ENCODE measurements around the gene KCNQ1. TPM values are rescaled to one million over a fixed set of nuclear protein-coding genes. Genes with fewer than 3 reads are reported as not detected.
A peak's percentile ranks its signal among the peaks of the same experiment; 100 is the strongest.

KCNQ1 gene
- total and polyA plus RNA-seq, 9 donors: 1.4 to 17.2 (median 3.8) TPM

DNA sequence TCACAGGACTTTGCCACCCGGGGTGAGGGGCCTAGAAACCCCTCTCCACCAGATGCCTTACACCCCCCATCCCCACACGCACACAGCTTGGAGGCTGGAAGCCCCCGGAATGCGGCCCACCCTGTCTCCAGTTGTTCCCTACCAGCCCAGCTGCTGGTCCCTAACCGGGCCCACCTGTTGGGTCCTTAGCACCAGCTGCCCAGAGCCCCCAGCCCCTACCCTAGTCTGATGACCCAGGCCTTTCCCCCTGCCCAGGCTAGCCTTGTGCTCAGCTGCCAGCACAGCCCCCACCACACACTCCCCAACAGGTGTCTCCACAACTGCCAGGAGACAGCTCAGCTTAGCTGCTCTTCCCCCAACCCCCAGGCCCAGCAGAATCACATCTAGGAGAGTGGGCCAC, 373.7 kb downstream of the KCNQ1 start:
- 88 to 93% (median 92%) methylated on average over 5 of the region's 5 CpGs for whole genome bisulfite sequencing, 3 donors
- H3K9me3 ChIP-seq: no peaks in the 10 kb centered on the region
- H3K4me1 ChIP-seq (ENCODE audit: insufficient read depth): peaks cover 10% of the 10 kb centered on the region
- H3K27me3 ChIP-seq: no peaks in the 10 kb centered on the region
- DNase-seq: peak in 1 of 5 donors; percentile 23
- H3K4me3 ChIP-seq: no peak overlapping the region
- no peaks in the 10 kb centered on the region for H3K36me3 ChIP-seq
- no peak for TF ChIP-seq POLR2A (IDR thresholded peaks at IDR 0.05)
- TF ChIP-seq EP300 (IDR thresholded peaks at IDR 0.05): no peak
- TF ChIP-seq CTCF (IDR thresholded peaks at IDR 0.05): no peak
- intact Hi-C loops (cut with DNase I): no loop called here
- H3K27ac ChIP-seq: no peak overlapping the region

GRCh38 chr11:2819316-2819715, 374.5 kb downstream of the KCNQ1 start:
- no peaks in the 10 kb centered on the region for H3K27me3 ChIP-seq
- no peaks in the 10 kb centered on the region for H3K36me3 ChIP-seq
- WGBS, 3 donors: 94 to 98% (median 97%) methylated on average over 3 of the region's 3 CpGs
- intact Hi-C loops (cut with DNase I): no loop called here
- no peak overlapping the region for H3K4me3 ChIP-seq
- TF ChIP-seq EP300 (IDR thresholded peaks at IDR 0.05) (no peak), POLR2A (IDR thresholded peaks at IDR 0.05) (no peak), CTCF (IDR thresholded peaks at IDR 0.05) (no peak)
- H3K27ac ChIP-seq: no peak overlapping the region
- H3K9me3 ChIP-seq: no peaks in the 10 kb centered on the region
- peaks cover 10% of the 10 kb centered on the region for H3K4me1 ChIP-seq (ENCODE audit: insufficient read depth)
- DNase-seq: no peak

DNA sequence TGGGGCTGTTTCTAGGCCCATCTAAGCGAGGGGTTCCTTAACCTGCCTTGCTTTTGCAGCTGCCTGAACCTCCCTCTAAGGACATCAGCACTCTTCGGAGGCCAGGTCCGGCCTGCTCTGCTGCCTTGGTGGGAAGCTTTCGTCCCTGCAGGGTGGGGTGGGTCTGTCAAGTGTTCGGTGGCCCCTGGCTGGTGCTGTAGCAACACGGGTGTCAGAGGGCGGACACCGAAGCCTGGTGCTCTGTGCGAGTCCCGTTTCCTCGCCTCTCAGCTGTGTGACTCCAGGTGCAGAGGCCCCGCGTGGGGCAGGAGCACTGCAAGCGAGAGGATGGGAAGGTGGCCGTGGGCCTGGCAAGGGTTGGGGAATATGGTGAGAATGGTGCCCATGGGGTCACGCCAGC, 376.2 kb downstream of the KCNQ1 start:
- H3K4me1 ChIP-seq (ENCODE audit: insufficient read depth): peaks cover 25% of the 10 kb centered on the region
- 94 to 95% (median 95%) methylated on average over 16 of the region's 16 CpGs for WGBS, 3 donors

DNA sequence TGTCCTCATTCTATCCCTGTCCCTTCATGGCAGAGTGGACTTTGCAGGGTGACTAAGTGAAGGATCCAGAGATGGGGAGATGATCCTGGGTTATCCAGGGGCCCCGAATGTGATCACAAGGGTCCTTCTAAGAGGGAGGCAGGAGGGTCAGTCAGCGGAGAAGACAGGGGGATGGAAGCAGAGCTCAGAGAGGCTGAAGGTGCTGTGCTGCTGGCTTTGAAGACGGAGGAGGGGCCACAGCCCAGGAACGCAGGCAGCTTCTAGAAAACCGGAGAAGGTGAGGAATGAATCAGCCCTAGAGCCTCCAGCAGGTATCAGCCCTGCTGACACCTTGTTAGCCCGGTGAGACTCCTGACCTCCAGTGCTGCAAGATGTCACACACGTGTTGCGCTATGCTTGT, 377.1 kb downstream of the KCNQ1 start:
- intact Hi-C loops (cut with DNase I): no loop called here
- Histone ChIP-seq H3K27ac (no peak overlapping the region), H3K36me3 (no peaks in the 10 kb centered on the region), H3K9me3 (no peaks in the 10 kb centered on the region), H3K4me3 (no peak overlapping the region), H3K4me1 (ENCODE audit: insufficient read depth) (peaks cover 24% of the 10 kb centered on the region), H3K27me3 (no peaks in the 10 kb centered on the region)
- DNase-seq: peak in 1 of 5 donors; percentile 24
- 91 to 95% (median 95%) methylated on average over 8 of the region's 8 CpGs for WGBS, 3 donors
- no peak for TF ChIP-seq CTCF (IDR thresholded peaks at IDR 0.05)
- TF ChIP-seq POLR2A (IDR thresholded peaks at IDR 0.05): no peak
- no peak for TF ChIP-seq EP300 (IDR thresholded peaks at IDR 0.05)

More for the DNA sequence above, 376.2 kb downstream of the KCNQ1 start:
- no peaks in the 10 kb centered on the region for H3K27me3 ChIP-seq
- no peak overlapping the region for H3K4me3 ChIP-seq
- no peak overlapping the region for H3K27ac ChIP-seq
- peak in 1 of 5 donors; percentile 19 for DNase-seq
- no peaks in the 10 kb centered on the region for H3K9me3 ChIP-seq
- intact Hi-C loops (cut with DNase I): no loop called here
- TF ChIP-seq CTCF (IDR thresholded peaks at IDR 0.05): no peak
- TF ChIP-seq EP300 (IDR thresholded peaks at IDR 0.05): no peak
- TF ChIP-seq POLR2A (IDR thresholded peaks at IDR 0.05): no peak
- no peaks in the 10 kb centered on the region for H3K36me3 ChIP-seq
